SU-DHL-6 (cell line): ENCODE measurements around the gene LMX1A.

Experiments used
- H2AFZ ChIP-seq: fragments of 200-600 bp; sonication (generic); 2 replicates; pipeline ENCODE4 v1.6.1; 2014; ENCODE audit warnings: low read depth, mild to moderate bottlenecking, moderate library complexity, mixed read lengths, antibody characterized with exemption, low read length; ENCODE audit not compliant: severe bottlenecking
- H3F3A ChIP-seq: fragments of 200-600 bp; shearing (Covaris generic); 2 replicates; pipeline ENCODE4 v1.6.0; 2016; ENCODE audit warnings: antibody characterized with exemption, mild to moderate bottlenecking; ENCODE audit not compliant: insufficient read depth
- H3K27ac ChIP-seq: fragments of 200-600 bp; sonication (generic); 2 replicates; pipeline ENCODE4 v1.5.1; 2016; ENCODE audit warnings: low read depth, mild to moderate bottlenecking, low read length, moderate library complexity, mixed read lengths
- H3K27me3 ChIP-seq: fragments of 200-600 bp; sonication (generic), shearing (Covaris generic); 2 replicates; pipeline ENCODE4 v1.6.0; 2014; ENCODE audit warnings: mild to moderate bottlenecking, low read length
- H3K36me3 ChIP-seq: fragments of 200-600 bp; sonication (generic); 2 replicates; pipeline ENCODE4 v1.6.1; 2014; ENCODE audit warnings: mild to moderate bottlenecking, low read length, mixed read lengths
- H3K4me2 ChIP-seq: fragments of 300-600, 200-600 bp; shearing (Covaris generic), sonication (generic); 2 replicates; pipeline ENCODE4 v1.6.0; 2014; ENCODE audit warnings: low read length, low read depth, mild to moderate bottlenecking; ENCODE audit not compliant: poor library complexity, severe bottlenecking
- H3K4me3 ChIP-seq: fragments of 200-600 bp; sonication (generic); 2 replicates; pipeline ENCODE4 v1.5.1; 2014; ENCODE audit warnings: antibody characterized with exemption, low read length, mild to moderate bottlenecking, mixed read lengths; ENCODE audit not compliant: insufficient read depth, poor library complexity, severe bottlenecking
- H3K79me2 ChIP-seq: fragments of 200-600 bp; sonication (generic); 2 replicates; pipeline ENCODE4 v1.6.1; 2014; ENCODE audit warnings: mild to moderate bottlenecking, low read length, moderate library complexity; ENCODE audit not compliant: insufficient read depth
- H3K9ac ChIP-seq: fragments of 200-600 bp; sonication (generic); 2 replicates; pipeline ENCODE4 v1.7.0; 2014; ENCODE audit warnings: mild to moderate bottlenecking, low read length
- H3K9me2 ChIP-seq: fragments of 200-600 bp; sonication (generic); replicated peaks from 2 replicates; pipeline ENCODE4 v1.6.1; 2014; ENCODE audit warnings: low read length; ENCODE audit not compliant: insufficient read depth
- H3K9me3 ChIP-seq: fragments of 200-600 bp; sonication (generic); 2 replicates; pipeline ENCODE4 v1.6.1; 2014; ENCODE audit warnings: low read length, mixed read lengths; ENCODE audit not compliant: insufficient read depth
- H4K20me1 ChIP-seq: fragments of 200-600 bp; sonication (generic); 2 replicates; pipeline ENCODE4 v1.6.1; 2014; ENCODE audit warnings: low read depth, mild to moderate bottlenecking, antibody characterized with exemption, low read length, moderate library complexity, mixed read lengths
- CTCF ChIP-seq: fragments of 200-600 bp; sonication (generic); IDR thresholded peaks from one replicate; pipeline ENCODE4 v1.5.1; 2017; ENCODE audit warnings: antibody characterized with exemption, mild to moderate bottlenecking, low read length, moderate library complexity; ENCODE audit not compliant: insufficient read depth, poor library complexity, severe bottlenecking
- EZH2phosphoT487 ChIP-seq: fragments of 200-600 bp; sonication (generic), shearing (Covaris generic); conservative IDR thresholded peaks from 2 replicates; pipeline ENCODE4 v1.6.1; 2018; ENCODE audit warnings: mild to moderate bottlenecking, antibody characterized with exemption, low read length, moderate library complexity, mixed read lengths

Gene LMX1A

GRCh38 chr1:165152727-165153126 lies 203.8 kb downstream of the LMX1A start:
- H4K20me1 ChIP-seq: no peaks in the 10 kb centered on the region
- no peak overlapping the region for H3K27ac ChIP-seq
- H3K9me2 ChIP-seq: no peaks in the 10 kb centered on the region
- H3K9ac ChIP-seq: no peak overlapping the region
- no peaks in the 10 kb centered on the region for H3K27me3 ChIP-seq
- no peak overlapping the region for H3K4me3 ChIP-seq
- H3K36me3 ChIP-seq: no peaks in the 10 kb centered on the region
- H3K9me3 ChIP-seq: no peaks in the 10 kb centered on the region
- no peak overlapping the region for H2AFZ ChIP-seq
- no peaks in the 10 kb centered on the region for H3K79me2 ChIP-seq
- H3K4me2 ChIP-seq: no peak overlapping the region
- no peaks in the 10 kb centered on the region for H3F3A ChIP-seq
- no peak for TF ChIP-seq EZH2phosphoT487
- TF ChIP-seq CTCF: no peak

- H3K27ac ChIP-seq: no peak overlapping the region
- TF ChIP-seq EZH2phosphoT487 (no peak), CTCF (no peak)
- no peak overlapping the region for H3K4me2 ChIP-seq
Observed at GRCh38 chr1:165152109-165152508, 204.4 kb downstream of the LMX1A start.

More at GRCh38 chr1:165152109-165152508, 204.4 kb downstream of the LMX1A start:
- Histone ChIP-seq H3K27me3 (no peaks in the 10 kb centered on the region), H3K79me2 (no peaks in the 10 kb centered on the region), H4K20me1 (no peaks in the 10 kb centered on the region), H3K9me2 (no peaks in the 10 kb centered on the region), H2AFZ (no peak overlapping the region), H3K36me3 (no peaks in the 10 kb centered on the region), H3F3A (no peaks in the 10 kb centered on the region), H3K9me3 (no peaks in the 10 kb centered on the region), H3K9ac (no peak overlapping the region), H3K4me3 (no peak overlapping the region)
